HG02678 (cell line): ENCODE results near the gene PROM1.

Source experiments
- ATAC-seq: cut with Tn5 transposase; IDR thresholded peaks from one replicate; pipeline ENCODE4 v1.9.1; 2021; ENCODE audit warnings: mild to moderate bottlenecking, moderate library complexity; ENCODE audit not compliant: unreplicated experiment

PROM1 gene

GRCh38 chr4:16067515-16067914 is 16.3 kb downstream of the PROM1 start:
- no peak for ATAC-seq

GRCh38 chr4:16066586-16067128 is 17.2 kb downstream of the PROM1 start:
- no peak for ATAC-seq

GRCh38 chr4:16065066-16065465 is 18.8 kb downstream of the PROM1 start:
- ATAC-seq, result no peak

- ATAC-seq, result no peak
Observed at GRCh38 chr4:16062601-16063000, 21.2 kb downstream of the PROM1 start.

- no peak for ATAC-seq
Observed at GRCh38 chr4:16056681-16057385, 27.0 kb downstream of the PROM1 start.

- no peak for ATAC-seq
Observed at GRCh38 chr4:16055873-16056272, 27.9 kb downstream of the PROM1 start.

GRCh38 chr4:16055471-16055870 is 28.4 kb downstream of the PROM1 start:
- no peak for ATAC-seq

- no peak for ATAC-seq
Observed at GRCh38 chr4:16052939-16053338, 30.9 kb downstream of the PROM1 start.

- no peak for ATAC-seq
Observed at GRCh38 chr4:16051980-16052379, 31.8 kb downstream of the PROM1 start.

GRCh38 chr4:16051132-16051531 is 32.7 kb downstream of the PROM1 start:
- ATAC-seq, result no peak

- ATAC-seq, result no peak
Observed at GRCh38 chr4:16050669-16051068, 33.2 kb downstream of the PROM1 start.

- no peak for ATAC-seq
Observed at GRCh38 chr4:16048619-16049419, 35.0 kb downstream of the PROM1 start.

- no peak for ATAC-seq
Observed at GRCh38 chr4:16045687-16046086, 38.1 kb downstream of the PROM1 start.

GRCh38 chr4:16043642-16044498 is 40.0 kb downstream of the PROM1 start:
- ATAC-seq, result no peak

GRCh38 chr4:16039139-16039538 is 44.7 kb downstream of the PROM1 start:
- no peak for ATAC-seq

GRCh38 chr4:16037901-16038300 is 45.9 kb downstream of the PROM1 start:
- ATAC-seq, result no peak

GRCh38 chr4:16035843-16036242 is 48.0 kb downstream of the PROM1 start:
- no peak for ATAC-seq

- no peak for ATAC-seq
Observed at GRCh38 chr4:16034010-16034748, 49.6 kb downstream of the PROM1 start.

- no peak for ATAC-seq
Observed at GRCh38 chr4:16032396-16032770, 51.4 kb downstream of the PROM1 start.

- ATAC-seq, result no peak
Observed at GRCh38 chr4:16031546-16032395, 52.1 kb downstream of the PROM1 start.
